ENCODE results near the gene CNTNAP5.

The CNTNAP5 gene

GRCh38 chr2:124035001-124035400, 9.9 kb downstream of the CNTNAP5 start:
- Histone ChIP-seq H3K36me3 (replicated peaks; ENCODE audit: low read depth, low read length) (no peaks in the 10 kb centered on the region), H3K27me3 (ENCODE audit: low read depth, low read length) (no peaks in the 10 kb centered on the region), H3K9me3 (ENCODE audit: insufficient read depth, low read length) (no peaks in the 10 kb centered on the region), H3K79me2 (ENCODE audit: low read length) (no peaks in the 10 kb centered on the region), H3K4me1 (ENCODE audit: low read length) (0 out of 2 replicates have a peak, but pooled peaks cover 2% of the 10 kb centered on the region), H3K9ac (ENCODE audit: low read length) (no peak overlapping the region), H2AFZ (ENCODE audit: low read depth, low read length) (no peak overlapping the region), H4K20me1 (ENCODE audit: insufficient read depth, low read length) (no peaks in the 10 kb centered on the region), H3K4me2 (ENCODE audit: low read length) (no peak overlapping the region), H3K27ac (ENCODE audit: low read length) (no peak overlapping the region), H3K4me3 (ENCODE audit: low read length) (no peak overlapping the region)
- TF ChIP-seq EZH2phosphoT487 (IDR thresholded peaks at IDR 0.05; ENCODE audit: low read depth) (no peak), CTCF (IDR thresholded peaks at IDR 0.05; ENCODE audit: low read depth, low read length) (no peak)

- H2AFZ ChIP-seq (ENCODE audit: low read depth, low read length), result no peak overlapping the region
- no peak overlapping the region for H3K4me2 ChIP-seq (ENCODE audit: low read length)
- H3K9ac ChIP-seq (ENCODE audit: low read length), result no peak overlapping the region
- TF ChIP-seq EZH2phosphoT487 (IDR thresholded peaks at IDR 0.05; ENCODE audit: low read depth) (no peak), CTCF (IDR thresholded peaks at IDR 0.05; ENCODE audit: low read depth, low read length) (no peak)
- no peak overlapping the region for H3K27ac ChIP-seq (ENCODE audit: low read length)
- no peak overlapping the region for H3K4me3 ChIP-seq (ENCODE audit: low read length)
- no peaks in the 10 kb centered on the region for H3K9me3 ChIP-seq (ENCODE audit: insufficient read depth, low read length)
- H4K20me1 ChIP-seq (ENCODE audit: insufficient read depth, low read length), result no peaks in the 10 kb centered on the region
- no peaks in the 10 kb centered on the region for H3K79me2 ChIP-seq (ENCODE audit: low read length)
- H3K4me1 ChIP-seq (ENCODE audit: low read length), result 0 out of 2 replicates have a peak, but pooled peaks cover 2% of the 10 kb centered on the region
- H3K27me3 ChIP-seq (ENCODE audit: low read depth, low read length), result no peaks in the 10 kb centered on the region
- no peaks in the 10 kb centered on the region for H3K36me3 ChIP-seq (replicated peaks; ENCODE audit: low read depth, low read length)
These were observed 13.9 kb downstream of the CNTNAP5 start for GRCh38 chr2:124039032-124039431.

- Histone ChIP-seq H3K27me3 (ENCODE audit: low read depth, low read length) (no peaks in the 10 kb centered on the region), H4K20me1 (ENCODE audit: insufficient read depth, low read length) (no peaks in the 10 kb centered on the region), H3K36me3 (replicated peaks; ENCODE audit: low read depth, low read length) (no peaks in the 10 kb centered on the region), H3K9ac (ENCODE audit: low read length) (no peak overlapping the region), H3K27ac (ENCODE audit: low read length) (no peak overlapping the region), H3K79me2 (ENCODE audit: low read length) (no peaks in the 10 kb centered on the region), H3K9me3 (ENCODE audit: insufficient read depth, low read length) (no peaks in the 10 kb centered on the region), H3K4me2 (ENCODE audit: low read length) (no peak overlapping the region), H3K4me1 (ENCODE audit: low read length) (no peaks in the 10 kb centered on the region), H2AFZ (ENCODE audit: low read depth, low read length) (no peak overlapping the region), H3K4me3 (ENCODE audit: low read length) (no peak overlapping the region)
- TF ChIP-seq EZH2phosphoT487 (IDR thresholded peaks at IDR 0.05; ENCODE audit: low read depth) (no peak), CTCF (IDR thresholded peaks at IDR 0.05; ENCODE audit: low read depth, low read length) (no peak)
These were observed 14.7 kb downstream of the CNTNAP5 start for GRCh38 chr2:124039762-124040291.

GRCh38 chr2:124045894-124046293, 20.8 kb downstream of the CNTNAP5 start:
- no peak overlapping the region for H2AFZ ChIP-seq (ENCODE audit: low read depth, low read length)
- H3K9me3 ChIP-seq (ENCODE audit: insufficient read depth, low read length), result no peaks in the 10 kb centered on the region
- H3K4me3 ChIP-seq (ENCODE audit: low read length), result no peak overlapping the region
- H3K9ac ChIP-seq (ENCODE audit: low read length), result no peak overlapping the region
- H3K36me3 ChIP-seq (replicated peaks; ENCODE audit: low read depth, low read length), result no peaks in the 10 kb centered on the region
- H3K4me1 ChIP-seq (ENCODE audit: low read length), result peaks cover 10% of the 10 kb centered on the region; the same call in 1 of the 2 replicates
- TF ChIP-seq EZH2phosphoT487 (IDR thresholded peaks at IDR 0.05; ENCODE audit: low read depth), result no peak
- TF ChIP-seq CTCF (IDR thresholded peaks at IDR 0.05; ENCODE audit: low read depth, low read length), result no peak
- H4K20me1 ChIP-seq (ENCODE audit: insufficient read depth, low read length), result no peaks in the 10 kb centered on the region
- no peaks in the 10 kb centered on the region for H3K79me2 ChIP-seq (ENCODE audit: low read length)
- no peak overlapping the region for H3K27ac ChIP-seq (ENCODE audit: low read length)
- no peak overlapping the region for H3K4me2 ChIP-seq (ENCODE audit: low read length)
- no peaks in the 10 kb centered on the region for H3K27me3 ChIP-seq (ENCODE audit: low read depth, low read length)
